GM23338 (cell line): Measurements from ENCODE around the gene CNMD.
A peak's percentile ranks its signal among the peaks of the same experiment; 100 is the strongest.

Experiments
- CREB1 ChIP-seq: fragments of 250-450 bp; sonication (Bioruptor Pico); IDR thresholded peaks from 2 replicates; pipeline ENCODE4 v1.5.0; 2020; ENCODE audit warnings: low read depth, mild to moderate bottlenecking, moderate library complexity
- CTCF ChIP-seq, 2 experiments: fragments of 200-600 bp in 1 of 2; sonication (generic) in 1 of 2; conservative IDR thresholded peaks; 2 replicates each; pipeline versions ENCODE4 v1.5.1 to v1.6.1; 2016 to 2017; ENCODE audit warnings: antibody characterized with exemption in 2 of 2, low read depth in 2 of 2, mild to moderate bottlenecking in 2 of 2, moderate library complexity in 1 of 2
- ETS1 ChIP-seq: IDR thresholded peaks from 2 replicates; pipeline ENCODE4 v1.6.1; 2016; ENCODE audit warnings: antibody characterized with exemption
- EZH2 ChIP-seq: fragments of 200-600 bp; sonication (generic); IDR thresholded peaks from one replicate; pipeline ENCODE4 v1.8.0; 2017; ENCODE audit warnings: antibody characterized with exemption, mild to moderate bottlenecking, low read depth; ENCODE audit not compliant: unreplicated experiment
- EZH2phosphoT487 ChIP-seq: fragments of 200-600 bp; sonication (generic); IDR thresholded peaks from one replicate; pipeline ENCODE4 v1.8.1; 2018; ENCODE audit warnings: antibody characterized with exemption; ENCODE audit not compliant: unreplicated experiment
- JUNB ChIP-seq: IDR thresholded peaks from one replicate; pipeline ENCODE4 v1.6.1; 2016; ENCODE audit warnings: antibody characterized with exemption; ENCODE audit not compliant: unreplicated experiment
- NANOG ChIP-seq: IDR thresholded peaks from 2 replicates; pipeline ENCODE4 v1.6.1; 2016; ENCODE audit warnings: antibody characterized with exemption, borderline replicate concordance
- POLR2AphosphoS5 ChIP-seq: IDR thresholded peaks from 2 replicates; pipeline ENCODE4 v1.6.1; 2016; ENCODE audit warnings: antibody characterized with exemption, low read depth
- REST ChIP-seq: IDR thresholded peaks from one replicate; pipeline ENCODE4 v1.6.1; 2018; ENCODE audit warnings: antibody characterized with exemption; ENCODE audit not compliant: unreplicated experiment
- STAT1 ChIP-seq: IDR thresholded peaks from one replicate; pipeline ENCODE4 v1.6.1; 2016; ENCODE audit warnings: antibody characterized with exemption; ENCODE audit not compliant: unreplicated experiment
- ZNF114 ChIP-seq: fragments of 250-450 bp; sonication (Bioruptor Pico); IDR thresholded peaks from 2 replicates; pipeline ENCODE4 v1.5.0; 2020; ENCODE audit warnings: mild to moderate bottlenecking, moderate library complexity
- ZNF331 ChIP-seq: fragments of 250-450 bp; sonication (Bioruptor Pico); IDR thresholded peaks from 2 replicates; pipeline ENCODE4 v1.5.0; 2020; ENCODE audit warnings: low read depth, mild to moderate bottlenecking, moderate library complexity
- ZNF462 ChIP-seq: fragments of 250-450 bp; sonication (Bioruptor Pico); IDR thresholded peaks from 2 replicates; pipeline ENCODE4 v1.5.0; 2020; ENCODE audit warnings: mild to moderate bottlenecking, moderate library complexity

GRCh38 chr13:52739468-52740071 lies at the start of gene CNMD:
- no peak for TF ChIP-seq CTCF (conservative IDR thresholded peaks at IDR 0.05; ENCODE audit: low read depth in 2 of 2)
- no peak for TF ChIP-seq CREB1 (CRISPR knock-in tag)
- TF ChIP-seq POLR2AphosphoS5, result 0 out of 2 replicates have a peak, but pooled peaks have one; percentile 15
- TF ChIP-seq EZH2, result no peak
- TF ChIP-seq ZNF331, result no peak
- TF ChIP-seq REST, result no peak
- TF ChIP-seq EZH2phosphoT487, result no peak
- TF ChIP-seq JUNB, result no peak
- TF ChIP-seq NANOG, result no peak
- no peak for TF ChIP-seq ZNF114
- no peak for TF ChIP-seq ETS1
- no peak for TF ChIP-seq STAT1
- no peak for TF ChIP-seq ZNF462
